Prostate gland (tissue), 2 donors: ENCODE data around the gene FCN2.

Source experiments
- POLR2A ChIP-seq: fragments of 450-650 bp; IDR thresholded peaks from one replicate; pipeline ENCODE4 v1.6.1; 2016; ENCODE audit warnings: antibody characterized with exemption, mild to moderate bottlenecking
- TF ChIP-seq, protein P1 (sequence below), 4 experiments: fragments of 200-600 bp in 2 of 4; fragments of 450-650 bp in 2 of 4; sonication (generic) in 2 of 4; IDR thresholded peaks; 1 replicate in 3 of 4; 2 replicates in 1 of 4; pipeline ENCODE4 v1.5.1; 2016 to 2019; ENCODE audit warnings: antibody characterized with exemption in 4 of 4, mild to moderate bottlenecking in 2 of 4, moderate library complexity in 2 of 4

DNA sequence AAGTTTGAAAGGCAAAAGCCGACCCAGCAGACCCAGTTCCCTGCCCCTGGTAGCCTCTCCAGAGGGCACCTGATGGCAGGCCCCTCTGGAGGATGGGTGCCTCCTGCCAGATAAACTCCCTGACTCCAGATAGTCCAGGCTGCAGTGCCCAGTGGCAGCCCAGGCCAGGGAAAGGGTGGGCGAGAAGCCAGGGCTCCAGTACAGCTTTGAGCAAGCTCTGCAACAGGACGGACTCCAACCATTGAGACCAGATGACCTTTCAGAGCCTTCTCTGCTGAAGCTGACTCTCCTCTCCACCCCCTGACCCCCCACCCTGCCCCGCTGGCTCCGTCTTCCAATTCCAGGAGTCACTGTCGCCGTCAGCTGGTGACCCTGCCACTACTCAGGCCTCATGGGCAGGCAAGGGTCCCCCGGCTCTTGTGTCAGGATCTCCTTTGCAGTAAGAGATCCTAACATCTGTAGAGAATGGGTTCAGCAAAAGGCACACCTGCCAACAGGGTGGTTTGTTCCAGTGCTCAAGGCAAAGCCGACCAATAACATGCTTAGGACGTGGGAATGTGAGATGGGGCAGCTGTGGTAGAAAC is 52.6 kb downstream of the FCN2 start:
- no peak for TF ChIP-seq POLR2A
- TF ChIP-seq, protein P1, sequence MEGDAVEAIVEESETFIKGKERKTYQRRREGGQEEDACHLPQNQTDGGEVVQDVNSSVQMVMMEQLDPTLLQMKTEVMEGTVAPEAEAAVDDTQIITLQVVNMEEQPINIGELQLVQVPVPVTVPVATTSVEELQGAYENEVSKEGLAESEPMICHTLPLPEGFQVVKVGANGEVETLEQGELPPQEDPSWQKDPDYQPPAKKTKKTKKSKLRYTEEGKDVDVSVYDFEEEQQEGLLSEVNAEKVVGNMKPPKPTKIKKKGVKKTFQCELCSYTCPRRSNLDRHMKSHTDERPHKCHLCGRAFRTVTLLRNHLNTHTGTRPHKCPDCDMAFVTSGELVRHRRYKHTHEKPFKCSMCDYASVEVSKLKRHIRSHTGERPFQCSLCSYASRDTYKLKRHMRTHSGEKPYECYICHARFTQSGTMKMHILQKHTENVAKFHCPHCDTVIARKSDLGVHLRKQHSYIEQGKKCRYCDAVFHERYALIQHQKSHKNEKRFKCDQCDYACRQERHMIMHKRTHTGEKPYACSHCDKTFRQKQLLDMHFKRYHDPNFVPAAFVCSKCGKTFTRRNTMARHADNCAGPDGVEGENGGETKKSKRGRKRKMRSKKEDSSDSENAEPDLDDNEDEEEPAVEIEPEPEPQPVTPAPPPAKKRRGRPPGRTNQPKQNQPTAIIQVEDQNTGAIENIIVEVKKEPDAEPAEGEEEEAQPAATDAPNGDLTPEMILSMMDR (IDR thresholded peaks at IDR 0.05), result no peak
